ENCODE measurements around the gene KRT9.

KRT9 gene

DNA sequence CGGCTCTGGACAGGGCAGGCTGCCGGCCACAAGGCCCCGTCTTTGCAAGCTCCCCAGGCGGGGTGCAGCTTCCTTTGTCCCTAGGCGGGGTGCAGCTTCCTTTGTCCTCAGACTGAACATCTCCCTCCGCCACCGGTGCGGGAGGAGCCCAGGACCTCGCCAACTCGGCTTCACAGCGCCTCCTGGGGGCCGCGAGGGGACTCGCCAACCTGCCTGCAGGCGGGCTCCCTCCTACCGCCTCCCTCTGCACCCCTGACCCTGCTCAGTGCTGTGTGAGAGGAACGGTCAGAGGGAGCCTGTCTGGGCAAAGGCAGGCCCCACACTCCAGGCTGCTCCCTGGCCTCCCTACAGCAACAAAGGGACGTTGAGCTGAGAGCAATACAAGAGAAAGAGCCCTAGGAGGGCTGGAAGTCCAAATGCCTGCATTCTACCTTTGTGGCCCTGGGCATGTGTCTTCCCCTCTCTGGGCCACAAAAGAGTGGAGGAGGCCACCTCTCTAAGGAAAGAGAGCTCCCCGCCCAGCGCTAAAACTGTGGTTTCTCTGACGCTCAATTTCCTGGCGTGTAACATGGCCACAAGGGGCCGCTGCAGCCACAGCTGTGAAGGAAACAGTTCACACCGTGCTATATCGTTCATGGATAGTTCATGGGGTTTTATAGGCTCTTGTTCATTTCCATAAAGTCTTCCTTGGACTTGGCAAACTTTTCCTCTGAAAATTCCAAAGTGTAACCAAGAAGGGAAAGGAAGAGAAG is 22.8 kb downstream of the KRT9 start:
- DNase-seq (ENCODE audit: low read depth in 2 of 2), result peak; percentile 87 to 91
- TF ChIP-seq CTCF (IDR thresholded peaks at IDR 0.05; ENCODE audit: low read depth, low read length), result peak; percentile 88
- H3K4me3 ChIP-seq (replicated peaks in 1 of 2; ENCODE audit: low read depth in 2 of 2, low read length in 2 of 2), result peak overlapping the region in 1 of 2 donors; percentile 18

DNA sequence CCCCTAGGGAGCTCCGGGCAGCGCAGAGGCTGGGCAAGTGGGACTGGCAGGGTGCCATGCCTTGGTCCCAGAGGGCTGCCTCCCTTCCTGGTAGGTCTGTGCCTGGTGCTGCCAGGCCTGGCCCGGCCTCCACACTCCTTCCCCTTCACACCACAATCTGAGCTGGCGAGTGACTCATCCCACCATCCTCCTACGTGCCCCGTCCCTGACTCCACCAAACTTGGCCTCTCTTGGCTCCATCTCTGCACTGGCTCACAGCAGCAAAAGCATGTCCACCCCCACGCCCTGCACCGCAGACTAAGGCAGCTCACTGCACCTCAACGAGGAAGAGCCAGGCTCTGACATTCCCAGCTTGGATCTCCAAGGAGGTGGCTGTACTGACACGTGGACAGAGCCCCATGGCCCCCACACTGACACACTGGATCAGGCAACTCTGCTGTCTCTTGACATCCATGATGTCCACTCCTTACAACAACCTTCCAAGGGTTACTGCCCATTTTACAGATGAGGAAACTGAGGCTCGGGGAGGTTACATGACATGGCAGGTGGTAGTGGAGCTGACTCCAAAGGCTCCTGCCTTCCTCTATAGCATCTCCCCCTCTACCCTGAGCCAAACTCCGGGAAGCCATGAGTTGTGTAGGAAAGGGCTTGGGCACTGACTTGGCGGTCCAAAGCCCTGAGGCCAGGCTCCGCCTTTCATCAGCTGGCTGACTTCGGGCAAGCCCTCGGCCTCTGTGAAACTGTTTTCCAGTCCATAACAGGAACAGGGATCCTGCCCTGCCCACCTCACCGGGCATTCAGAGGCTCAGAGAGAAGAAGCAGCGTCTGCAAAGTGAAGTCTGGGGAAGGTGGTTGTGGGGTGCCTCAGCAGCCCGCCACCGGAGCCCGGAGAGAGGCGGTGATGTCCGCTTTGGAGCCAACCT is 23.7 kb downstream of the KRT9 start:
- TF ChIP-seq CTCF (IDR thresholded peaks at IDR 0.05; ENCODE audit: low read depth, low read length), result no peak
- H3K4me3 ChIP-seq (replicated peaks in 1 of 2; ENCODE audit: low read depth in 2 of 2, low read length in 2 of 2), result peak overlapping the region in 1 of 2 donors; percentile 18
- DNase-seq (ENCODE audit: low read depth in 2 of 2), result peak; percentile 96 to 97

- DNase-seq (ENCODE audit: low read depth in 2 of 2), result peak in 1 of 2 donors; percentile 72
- H3K4me3 ChIP-seq (replicated peaks in 1 of 2; ENCODE audit: low read depth in 2 of 2, low read length in 2 of 2), result no peak overlapping the region
- TF ChIP-seq CTCF (IDR thresholded peaks at IDR 0.05; ENCODE audit: low read depth, low read length), result no peak
Observed at GRCh38 chr17:41547378-41547841, 24.4 kb downstream of the KRT9 start.

- no peak overlapping the region for H3K4me3 ChIP-seq (replicated peaks in 1 of 2; ENCODE audit: low read depth in 2 of 2, low read length in 2 of 2)
- no peak for DNase-seq (ENCODE audit: low read depth in 2 of 2)
- no peak for TF ChIP-seq CTCF (IDR thresholded peaks at IDR 0.05; ENCODE audit: low read depth, low read length)
Observed at GRCh38 chr17:41546819-41547218, 25.0 kb downstream of the KRT9 start.

- DNase-seq (ENCODE audit: low read depth in 2 of 2), result no peak
- no peak for TF ChIP-seq CTCF (IDR thresholded peaks at IDR 0.05; ENCODE audit: low read depth, low read length)
- no peak overlapping the region for H3K4me3 ChIP-seq (replicated peaks in 1 of 2; ENCODE audit: low read depth in 2 of 2, low read length in 2 of 2)
Observed at GRCh38 chr17:41545829-41546410, 25.9 kb downstream of the KRT9 start.

DNA sequence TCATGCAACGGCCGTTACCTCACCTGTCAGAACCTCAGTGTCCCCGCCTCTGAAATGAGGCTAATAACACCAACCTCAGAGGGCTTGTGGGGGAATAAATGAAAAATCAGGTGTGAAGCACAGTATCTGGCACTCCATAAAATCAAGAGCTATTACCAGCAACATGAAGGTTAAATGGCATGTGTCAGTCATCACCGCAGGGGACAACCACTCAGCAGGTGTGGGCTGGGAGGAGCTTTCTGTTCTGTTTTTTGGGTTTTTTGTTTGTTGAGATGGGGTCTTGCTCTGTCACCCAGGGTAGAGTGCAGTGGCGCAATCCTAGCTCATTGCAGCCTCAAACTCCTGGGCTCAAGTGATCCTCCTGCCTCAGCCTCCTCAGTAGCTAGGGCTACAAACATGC is 26.9 kb downstream of the KRT9 start:
- no peak overlapping the region for H3K4me3 ChIP-seq (replicated peaks in 1 of 2; ENCODE audit: low read depth in 2 of 2, low read length in 2 of 2)
- no peak for TF ChIP-seq CTCF (IDR thresholded peaks at IDR 0.05; ENCODE audit: low read depth, low read length)
- DNase-seq (ENCODE audit: low read depth in 2 of 2), result no peak

All from cardiac fibroblast (primary cell).